Thyroid gland (tissue), 4 donors: ENCODE measurements around the gene ZNF618.

Experiments
- POLR2A ChIP-seq, 2 donors: fragments of 450-650 bp; IDR thresholded peaks; one replicate each; pipeline ENCODE4 v1.6.1; 2017; ENCODE audit warnings: antibody characterized with exemption in 2 of 2, mild to moderate bottlenecking in 2 of 2, moderate library complexity in 1 of 2
- TF ChIP-seq, protein P1 (sequence below), 6 experiments: fragments of 200-600 bp in 3 of 6; fragments of 450-650 bp in 3 of 6; sonication (generic) in 3 of 6; IDR thresholded peaks; one replicate each; pipeline ENCODE4 v1.5.1; 2016 to 2019; ENCODE audit warnings: antibody characterized with exemption in 6 of 6, mild to moderate bottlenecking in 2 of 6, inconsistent platforms in 1 of 6, moderate library complexity in 1 of 6

DNA sequence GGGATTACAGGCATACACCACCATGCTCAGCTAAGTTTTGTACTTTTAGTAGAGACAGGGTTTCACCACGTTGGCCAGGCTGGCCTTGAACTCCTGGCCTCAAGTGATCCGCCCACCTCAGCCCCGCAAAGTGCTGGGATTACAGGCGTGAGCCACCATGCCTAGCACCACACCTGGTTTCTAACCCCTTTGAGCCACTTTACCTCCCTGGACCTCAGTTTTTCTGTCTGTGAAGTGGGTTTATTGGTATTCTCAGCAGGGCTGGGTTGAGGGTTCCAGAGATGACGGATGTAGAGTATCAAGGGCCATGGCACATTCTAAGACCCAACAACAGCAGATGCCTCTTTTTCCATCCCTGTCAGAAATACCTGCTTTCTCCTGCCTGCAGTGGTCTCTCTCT is 163.4 kb downstream of the ZNF618 start:
- TF ChIP-seq, protein P1, sequence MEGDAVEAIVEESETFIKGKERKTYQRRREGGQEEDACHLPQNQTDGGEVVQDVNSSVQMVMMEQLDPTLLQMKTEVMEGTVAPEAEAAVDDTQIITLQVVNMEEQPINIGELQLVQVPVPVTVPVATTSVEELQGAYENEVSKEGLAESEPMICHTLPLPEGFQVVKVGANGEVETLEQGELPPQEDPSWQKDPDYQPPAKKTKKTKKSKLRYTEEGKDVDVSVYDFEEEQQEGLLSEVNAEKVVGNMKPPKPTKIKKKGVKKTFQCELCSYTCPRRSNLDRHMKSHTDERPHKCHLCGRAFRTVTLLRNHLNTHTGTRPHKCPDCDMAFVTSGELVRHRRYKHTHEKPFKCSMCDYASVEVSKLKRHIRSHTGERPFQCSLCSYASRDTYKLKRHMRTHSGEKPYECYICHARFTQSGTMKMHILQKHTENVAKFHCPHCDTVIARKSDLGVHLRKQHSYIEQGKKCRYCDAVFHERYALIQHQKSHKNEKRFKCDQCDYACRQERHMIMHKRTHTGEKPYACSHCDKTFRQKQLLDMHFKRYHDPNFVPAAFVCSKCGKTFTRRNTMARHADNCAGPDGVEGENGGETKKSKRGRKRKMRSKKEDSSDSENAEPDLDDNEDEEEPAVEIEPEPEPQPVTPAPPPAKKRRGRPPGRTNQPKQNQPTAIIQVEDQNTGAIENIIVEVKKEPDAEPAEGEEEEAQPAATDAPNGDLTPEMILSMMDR (IDR thresholded peaks at IDR 0.05), result no peak
- TF ChIP-seq POLR2A (IDR thresholded peaks at IDR 0.05), result no peak
